Hippocampal formation (tissue), 2 donors: ENCODE data around the gene ILK.

Source experiments
- DNase-seq, 2 donors: peaks; one replicate each; lab custom pipeline; 2025; lab: John Stamatoyannopoulos, UW

The ILK gene

GRCh38 chr11:6656936-6657335 is 53.4 kb downstream of the ILK start:
- DNase-seq, result no peak

- no peak for DNase-seq
Observed at GRCh38 chr11:6657346-6657745, 53.8 kb downstream of the ILK start.

GRCh38 chr11:6658647-6659046 is 55.1 kb downstream of the ILK start:
- DNase-seq, result no peak
